Lower leg skin (tissue), 4 donors: ENCODE measurements around the gene SPCS2. TPM values are rescaled to one million over a fixed set of nuclear protein-coding genes. Genes with fewer than 3 reads are reported as not detected.

ENCODE experiments used
- DNase-seq, 2 donors: peaks; one replicate each; pipeline ENCODE4 v3.0.0-alpha.2; 2019; ENCODE audit warnings: low spot score in 2 of 2
- H3K4me3 ChIP-seq: fragments of 200-600 bp; sonication (generic); 2 replicates; pipeline ENCODE4 v1.5.1; 2017; ENCODE audit warnings: mild to moderate bottlenecking, low read depth; ENCODE audit not compliant: poor library complexity, severe bottlenecking
- CTCF ChIP-seq, 3 donors: fragments of 450-650 bp; IDR thresholded peaks; one replicate each; pipeline ENCODE4 v1.5.1; 2016; ENCODE audit warnings: antibody characterized with exemption in 3 of 3, mild to moderate bottlenecking in 3 of 3, moderate library complexity in 2 of 3
- POLR2A ChIP-seq, 2 donors: fragments of 450-650 bp; IDR thresholded peaks; one replicate each; pipeline ENCODE4 v1.6.1; 2016 to 2017; ENCODE audit warnings: antibody characterized with exemption in 2 of 2, mild to moderate bottlenecking in 1 of 2, moderate library complexity in 1 of 2
- WGBS, 2 donors: methylation state at CpG; one replicate each; pipeline ENCODE4 v1.1.5; 2018; 5-methylcytosine and 5-hydroxymethylcytosine counted together
- intact Hi-C: fragments of 100-400 bp; cut with DNase I; formaldehyde crosslinking; loops from one replicate; pipeline ENCODE4 v1.15.0; 2023; ENCODE audit warnings: low total_unique reads
- total RNA-seq, 4 donors: library from RNA; depleted of rRNA; stranded (reverse); fragments of >200 nt; gene quantifications; one replicate each; pipeline ENCODE4 v1.1.0, GENCODE V29; 2016

Gene SPCS2
- 100 to 1,000 TPM in 1 of 4 donors, 10 to 100 TPM in 3; 19.2 to 117 (median 23.9) TPM for total RNA-seq

GRCh38 chr11:74948898-74949752 lies at the start of gene SPCS2, which contains the start of gene XRRA1:
Gene SPCS2 (plus strand): TSS chr11:74949266. CDS start chr11:74949286, 20 bp downstream.
Gene XRRA1 (minus strand): TSS chr11:74949091. CDS start chr11:74940878, 8,213 bp downstream.
- peak; percentile 99 to 100 for DNase-seq
- 0 to 1% methylated on average over 23 to 35 of the region's 67 CpGs for WGBS, 2 donors
- intact Hi-C loops = no loop called here
- H3K4me3 ChIP-seq = peak within 1 kb of the TSS; percentile 77
- TF ChIP-seq POLR2A (IDR thresholded peaks at IDR 0.05) (peak in 1 of 2 donors; percentile 64), CTCF (IDR thresholded peaks at IDR 0.05) (no peak)

- TF ChIP-seq CTCF (IDR thresholded peaks at IDR 0.05) (no peak), POLR2A (IDR thresholded peaks at IDR 0.05) (no peak)
- DNase-seq = no peak
- 97 to 99% methylated on average over 4 of the region's 4 CpGs for WGBS, 2 donors
- intact Hi-C loops = no loop called here
- H3K4me3 ChIP-seq = no peak overlapping the region
These were observed 46.7 kb upstream of the SPCS2 start for GRCh38 chr11:74902342-74902741.

- no peak for TF ChIP-seq CTCF (IDR thresholded peaks at IDR 0.05)
- no peak for TF ChIP-seq POLR2A (IDR thresholded peaks at IDR 0.05)
- no peak for DNase-seq
- 56 to 83% methylated on average over 3 of the region's 3 CpGs for WGBS, 2 donors
- no peak overlapping the region for H3K4me3 ChIP-seq
- intact Hi-C loops = no loop called here
These were observed 43.7 kb upstream of the SPCS2 start for GRCh38 chr11:74905326-74905725.

GRCh38 chr11:74909385-74909784 lies 39.7 kb upstream of the SPCS2 start:
- no peak overlapping the region for H3K4me3 ChIP-seq
- intact Hi-C loops = no loop called here
- no peak for DNase-seq
- TF ChIP-seq POLR2A (IDR thresholded peaks at IDR 0.05) (no peak), CTCF (IDR thresholded peaks at IDR 0.05) (no peak)
- 72 to 74% methylated on average over 4 of the region's 4 CpGs for WGBS, 2 donors

GRCh38 chr11:74909812-74910211 lies 39.3 kb upstream of the SPCS2 start:
- WGBS, 2 donors = 70 to 79% methylated on average over 4 of the region's 4 CpGs

More at GRCh38 chr11:74909812-74910211, 39.3 kb upstream of the SPCS2 start:
- no peak overlapping the region for H3K4me3 ChIP-seq
- no peak for DNase-seq
- no peak for TF ChIP-seq CTCF (IDR thresholded peaks at IDR 0.05)
- intact Hi-C loops = no loop called here
